Stimulated activated CD4-positive, alpha-beta T cell treated with anti-CD3 and anti-CD28 coated beads, Interleukin-2, amount 100 ng/mL, for 48 hours (primary cell): Measurements from ENCODE around the gene TMEM9.
A peak's percentile ranks its signal among the peaks of the same experiment; 100 is the strongest.

Experiments
- DNase-seq, 2 donors: peaks; one replicate each; pipeline ENCODE4 v3.0.0-alpha.2; 2020

TMEM9 gene

DNA sequence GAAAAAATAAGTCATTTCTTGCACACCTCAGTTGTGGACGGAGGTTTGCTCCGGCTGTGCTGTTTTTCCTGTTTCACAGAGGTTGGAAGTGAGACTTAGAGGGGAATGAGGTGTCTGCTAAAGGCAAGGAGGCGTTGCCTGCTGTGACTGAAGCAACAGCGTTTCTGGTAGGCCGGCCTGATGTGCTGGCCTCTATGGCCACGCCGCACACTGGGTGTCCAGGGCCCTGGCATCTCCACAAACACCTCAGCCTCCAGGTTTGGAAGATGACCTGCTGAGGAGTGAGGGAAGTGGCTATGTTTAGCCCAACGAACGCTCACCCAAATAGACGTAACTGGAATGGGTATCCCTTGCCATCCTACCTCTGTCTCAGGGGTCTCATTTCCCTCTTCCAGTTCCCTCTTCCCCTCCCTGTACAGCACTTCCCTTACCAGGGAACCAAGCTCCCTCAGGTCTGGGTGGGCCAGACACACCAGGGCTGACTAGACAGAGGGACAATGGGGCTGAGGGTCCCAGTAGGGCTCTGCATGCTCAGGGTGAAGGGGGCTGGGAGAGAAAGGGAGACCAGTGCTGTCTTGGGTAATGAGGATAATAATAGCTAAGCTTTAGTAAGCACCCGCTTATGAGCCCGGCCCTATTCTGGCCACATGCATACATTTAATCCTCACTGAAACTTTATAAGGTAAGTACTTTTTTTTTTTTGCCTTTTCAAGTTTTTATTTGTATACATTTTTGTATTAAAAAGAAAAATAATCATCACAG lies 53.9 kb downstream of the TMEM9 start:
- no peak for DNase-seq

DNA sequence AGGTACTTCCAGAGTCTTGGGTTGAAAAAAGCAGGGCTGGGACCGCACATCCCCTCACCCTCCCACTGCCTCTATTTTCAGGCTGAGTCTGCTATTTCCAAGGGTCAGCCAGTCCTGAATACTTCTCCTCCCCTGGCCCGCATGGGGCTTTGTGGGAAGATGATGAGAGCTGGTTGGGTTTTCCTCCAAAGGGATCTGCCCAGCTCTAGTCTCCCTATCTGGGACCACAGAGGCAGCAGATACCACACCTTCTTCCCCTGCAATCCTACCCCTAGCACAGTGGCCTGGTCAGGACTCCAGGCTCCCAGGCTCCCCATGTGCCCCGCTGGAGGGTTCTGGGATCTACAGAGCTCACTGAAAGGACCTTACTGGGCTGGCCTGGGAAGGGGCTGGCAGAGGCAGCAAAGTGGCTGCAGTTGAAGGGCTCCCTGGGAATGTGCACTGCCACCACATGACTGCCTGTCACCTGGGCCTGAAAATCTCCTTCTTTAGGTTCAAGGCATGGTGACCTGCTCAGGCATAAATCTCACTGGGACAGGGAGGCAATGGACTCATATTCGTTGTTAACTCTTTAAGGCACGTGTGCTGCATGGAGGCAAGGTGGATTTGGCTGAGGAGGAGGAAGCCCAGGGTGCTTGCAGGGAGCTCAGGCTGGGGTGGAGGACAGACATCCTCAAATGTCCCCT lies 55.1 kb downstream of the TMEM9 start:
- DNase-seq = no peak

DNA sequence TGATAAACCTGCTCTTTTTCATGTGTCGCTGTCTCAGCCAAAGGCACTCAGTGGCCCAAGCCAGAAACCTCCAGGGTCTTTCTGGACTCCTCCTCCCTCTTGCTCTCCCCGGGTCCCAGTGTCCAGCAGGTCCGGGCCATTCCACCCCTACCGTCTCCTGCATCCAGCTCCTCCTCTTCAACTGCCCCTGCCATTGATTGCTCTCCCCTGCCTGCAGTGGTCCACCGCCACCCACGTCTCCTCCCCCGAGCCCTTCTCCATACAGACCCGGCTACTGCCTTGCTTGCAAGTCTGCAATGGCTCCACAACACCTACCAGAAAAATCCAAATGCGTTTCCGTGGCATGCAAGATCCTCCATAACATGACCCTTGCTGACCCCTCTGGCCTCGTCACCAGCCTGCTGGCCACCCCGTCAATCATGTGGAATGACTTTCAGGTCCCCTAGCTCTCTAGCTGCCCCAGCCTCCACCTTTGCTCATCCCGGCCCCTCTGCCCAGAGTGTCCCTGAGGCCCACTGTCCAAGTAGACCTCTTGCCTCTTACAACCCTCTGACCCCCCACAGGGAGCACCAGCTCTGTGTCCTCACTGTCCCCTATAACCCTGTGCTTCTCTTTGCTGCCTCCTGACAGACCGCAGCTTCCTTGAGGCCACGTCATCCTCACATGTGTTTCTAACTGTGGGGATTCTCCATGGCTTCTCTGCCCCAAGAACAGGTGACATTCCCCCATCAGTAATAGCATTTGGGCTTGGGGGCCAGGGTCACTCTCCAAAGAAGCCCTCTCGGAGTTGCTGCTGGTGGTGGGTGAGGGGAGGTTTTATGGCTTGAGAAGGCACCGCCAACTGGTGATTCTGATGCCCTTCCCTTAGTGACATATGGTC lies 57.1 kb downstream of the TMEM9 start:
- no peak for DNase-seq

DNA sequence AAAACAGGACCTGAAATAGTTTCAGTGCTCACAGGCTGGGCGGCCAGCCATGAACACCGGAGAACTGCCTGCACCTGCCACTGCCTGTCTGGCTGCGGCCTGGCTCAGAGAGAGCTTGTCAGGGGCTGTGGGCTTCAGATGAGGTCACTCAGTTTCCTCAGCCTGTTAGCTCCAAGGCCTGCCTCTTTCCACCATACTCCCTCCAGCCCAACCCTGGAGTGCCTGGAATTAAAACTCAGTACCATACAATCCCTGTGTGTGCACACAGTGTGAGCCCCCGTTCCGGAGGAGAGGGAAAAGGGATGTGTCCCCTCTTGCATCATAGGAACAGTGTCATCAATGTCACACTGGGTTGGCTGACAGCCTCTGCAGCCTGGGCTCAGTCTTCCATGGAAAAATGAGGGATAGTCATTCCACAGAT lies 58.2 kb downstream of the TMEM9 start:
- no peak for DNase-seq

DNA sequence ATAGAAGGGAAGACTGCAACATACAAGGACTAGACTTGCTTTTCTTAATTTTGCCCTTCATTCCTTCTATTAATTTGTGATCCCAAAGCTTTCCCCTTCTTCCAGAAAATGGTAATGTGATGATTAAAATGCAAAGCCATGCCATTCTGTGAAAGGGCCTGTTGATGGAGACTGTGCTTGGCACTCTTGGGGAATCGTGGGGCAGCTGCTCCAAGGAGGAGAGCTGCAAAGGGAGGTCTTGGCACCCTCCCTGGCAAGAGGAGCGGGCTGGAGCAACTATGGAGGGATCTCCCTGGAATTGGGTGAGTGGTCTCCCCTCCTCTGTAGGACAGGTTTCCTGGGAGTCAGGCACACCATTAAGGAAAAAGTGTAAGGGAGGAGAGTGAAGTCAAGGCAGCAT lies 58.7 kb downstream of the TMEM9 start:
- no peak for DNase-seq

DNA sequence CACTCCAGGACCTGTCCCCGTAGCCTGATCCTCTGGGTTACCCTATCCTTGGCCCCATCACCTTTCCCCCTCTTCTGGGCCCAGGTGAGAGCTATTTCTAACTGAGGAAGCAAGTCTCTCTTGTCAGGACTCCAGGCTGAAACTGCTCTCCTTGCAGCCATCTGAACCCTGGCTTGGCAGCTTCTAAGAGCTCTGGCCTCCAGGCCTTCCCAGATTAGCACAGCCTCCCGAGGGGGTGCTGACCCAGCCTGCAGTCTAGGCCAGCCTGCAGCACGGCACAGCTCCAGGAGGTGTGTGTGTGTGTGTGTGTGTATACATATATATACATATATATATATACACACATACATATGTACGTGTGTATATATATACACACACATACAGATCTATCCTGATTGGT lies 59.4 kb downstream of the TMEM9 start:
- no peak for DNase-seq

DNA sequence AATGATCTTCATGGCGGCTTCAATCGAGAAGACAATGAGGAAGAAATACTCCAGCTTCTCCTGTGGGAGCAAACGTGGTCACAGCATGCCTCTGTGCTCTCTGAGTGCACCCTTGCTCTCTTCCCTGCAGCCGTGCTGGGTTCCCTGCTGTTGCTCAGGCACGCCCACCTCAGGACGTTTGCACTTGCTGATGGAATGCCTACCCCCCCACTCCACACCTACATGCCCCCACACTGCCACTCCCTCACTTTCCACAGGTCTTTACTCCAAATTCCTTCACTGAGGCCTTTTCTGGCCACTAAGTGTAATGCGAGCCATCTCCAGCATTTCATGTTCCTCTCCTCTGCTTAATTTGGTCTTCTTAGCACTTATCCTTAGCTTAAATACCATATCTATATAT lies 60.3 kb downstream of the TMEM9 start:
- no peak for DNase-seq

DNA sequence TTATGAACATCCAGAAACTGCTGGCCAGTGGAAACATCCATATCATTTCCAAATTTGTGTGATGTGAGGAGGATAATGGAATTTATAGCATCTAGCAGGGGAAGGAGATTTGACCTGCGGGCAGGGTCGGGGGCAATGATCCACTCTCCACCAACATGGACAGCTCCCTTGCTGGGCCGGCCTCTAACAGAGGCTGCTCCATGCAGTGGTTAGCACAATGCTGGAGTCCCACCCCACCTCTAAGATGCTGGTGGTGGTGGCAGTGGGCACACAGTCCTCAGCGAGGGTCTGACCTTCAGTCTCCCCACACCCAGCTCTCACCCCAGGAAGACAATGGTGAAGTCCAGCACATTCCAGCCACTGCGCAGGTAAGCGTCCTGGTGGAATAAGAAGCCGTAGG lies 60.7 kb downstream of the TMEM9 start:
- DNase-seq = no peak

DNA sequence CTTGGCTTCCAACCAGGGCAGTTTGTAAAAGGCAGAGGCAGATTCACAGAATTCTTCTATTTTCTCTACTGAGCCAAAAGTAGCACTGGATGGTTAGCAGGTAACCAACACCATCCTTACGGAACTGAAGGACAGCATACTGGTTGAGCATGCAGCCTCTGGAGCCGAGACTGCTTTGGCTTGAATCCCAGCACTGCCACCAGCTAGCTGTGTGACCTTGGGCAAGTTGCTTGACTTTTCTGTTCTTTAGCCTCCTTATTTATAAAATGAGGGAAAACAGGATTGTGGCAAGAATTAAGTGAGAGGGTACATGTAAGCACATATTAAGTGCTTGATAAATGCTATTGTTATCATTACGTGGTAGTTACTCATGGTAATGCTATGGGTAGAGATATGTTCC lies 61.5 kb downstream of the TMEM9 start:
- no peak for DNase-seq

DNA sequence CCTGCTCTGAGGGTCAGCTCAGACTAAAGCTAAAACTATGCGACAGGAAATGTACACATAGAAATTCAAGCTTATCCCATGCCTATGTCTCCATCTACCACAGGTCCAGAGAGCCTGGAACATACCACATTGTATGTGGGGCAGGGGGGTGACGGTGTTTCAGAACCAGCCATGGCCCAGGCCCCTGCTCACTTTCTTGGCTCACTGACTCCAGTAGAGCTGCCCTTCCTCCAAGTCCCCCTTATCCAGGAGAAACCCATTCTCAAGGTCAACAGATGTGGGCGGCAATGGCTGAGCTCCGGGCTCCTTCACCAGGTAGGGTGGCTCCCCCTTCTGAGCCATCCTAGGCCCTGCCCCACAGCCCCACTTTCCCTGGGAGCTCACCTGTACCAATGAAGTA lies 63.0 kb downstream of the TMEM9 start:
- no peak for DNase-seq

DNA sequence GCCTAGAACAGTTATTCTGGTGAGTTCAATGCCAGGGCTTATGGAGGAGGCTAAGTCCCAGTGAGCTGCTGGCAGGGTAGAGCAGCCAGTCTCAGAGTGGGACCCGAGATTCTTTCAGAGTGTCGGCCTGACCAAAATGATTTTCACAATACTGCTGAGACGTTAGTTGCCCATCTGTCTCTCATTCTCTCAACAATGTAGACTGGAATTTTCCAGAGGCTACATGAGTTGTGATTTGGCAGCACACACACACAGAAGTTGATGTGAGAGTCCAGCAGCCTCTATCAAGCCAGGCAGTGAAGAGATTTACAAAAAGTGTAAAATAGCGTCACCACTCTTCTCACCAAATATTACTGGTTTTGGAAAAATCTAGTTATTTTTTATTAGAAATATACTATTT lies 63.7 kb downstream of the TMEM9 start:
- DNase-seq = no peak

DNA sequence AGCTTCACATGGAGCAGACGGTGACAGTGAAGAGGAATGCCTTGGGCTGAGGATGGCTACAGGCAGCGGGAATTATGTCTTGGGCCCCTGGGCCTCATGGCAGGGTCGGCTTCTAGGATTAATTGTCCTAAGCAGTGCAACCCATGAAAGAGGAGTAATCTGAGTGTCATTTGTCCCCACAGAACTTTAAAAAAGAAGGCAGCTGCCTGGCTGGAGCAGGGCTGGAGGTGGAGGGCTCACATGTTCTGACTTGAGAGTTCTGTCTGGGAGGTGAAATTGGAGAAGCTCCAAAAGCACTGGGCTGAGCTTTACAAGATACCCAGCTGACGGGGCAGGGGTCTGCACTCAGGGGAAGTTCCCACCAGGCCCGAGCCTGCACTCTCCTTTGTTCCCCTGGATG lies 64.7 kb downstream of the TMEM9 start:
- no peak for DNase-seq

DNA sequence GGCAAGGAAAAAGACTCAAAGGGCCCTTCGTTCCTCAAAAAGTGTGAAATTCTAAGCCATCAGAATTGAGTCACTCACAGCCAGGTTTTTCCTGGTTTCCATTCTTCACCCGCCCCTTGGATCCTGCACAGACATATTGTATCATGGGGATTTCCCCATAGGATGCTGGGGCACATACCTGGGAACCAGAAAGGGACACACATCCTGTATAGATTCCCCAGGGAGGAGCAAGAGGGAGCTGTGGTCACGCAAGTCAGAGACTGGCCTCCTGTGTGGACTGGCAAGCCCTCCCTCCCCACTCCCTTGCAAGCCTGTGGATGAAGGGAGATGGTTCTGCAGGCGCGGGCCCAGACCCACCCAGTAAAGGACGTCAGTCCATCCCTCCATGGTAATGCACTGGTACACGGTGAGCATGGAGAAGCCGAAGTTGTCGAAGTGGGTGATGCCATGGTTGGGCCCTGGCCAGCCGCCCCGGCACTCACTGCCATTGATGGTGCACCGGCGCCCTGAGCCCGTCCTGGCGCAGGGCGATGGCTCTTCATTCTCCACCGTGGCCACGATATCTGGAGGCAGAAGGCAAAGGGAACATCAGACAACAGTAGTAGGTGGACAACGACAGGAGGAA lies 65.3 kb downstream of the TMEM9 start:
- no peak for DNase-seq

DNA sequence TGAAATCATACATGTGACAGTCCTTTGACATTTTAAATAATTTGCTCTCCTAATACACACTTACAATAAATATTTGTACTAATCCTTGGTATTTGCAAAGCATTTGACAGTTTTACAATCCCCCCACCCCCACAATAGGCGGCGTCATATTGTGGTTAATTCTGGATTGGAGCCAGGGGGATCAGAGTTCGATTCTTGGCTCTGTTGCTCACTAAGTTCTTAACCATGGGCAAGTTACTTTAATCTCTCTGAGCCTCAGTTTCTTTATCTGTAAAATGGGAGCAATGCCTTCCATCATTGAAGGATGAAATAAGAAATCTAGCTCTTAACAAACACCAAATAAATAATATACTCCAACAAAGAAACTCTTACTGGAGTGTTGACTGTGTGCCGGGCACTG lies 65.9 kb downstream of the TMEM9 start:
- DNase-seq = no peak

DNA sequence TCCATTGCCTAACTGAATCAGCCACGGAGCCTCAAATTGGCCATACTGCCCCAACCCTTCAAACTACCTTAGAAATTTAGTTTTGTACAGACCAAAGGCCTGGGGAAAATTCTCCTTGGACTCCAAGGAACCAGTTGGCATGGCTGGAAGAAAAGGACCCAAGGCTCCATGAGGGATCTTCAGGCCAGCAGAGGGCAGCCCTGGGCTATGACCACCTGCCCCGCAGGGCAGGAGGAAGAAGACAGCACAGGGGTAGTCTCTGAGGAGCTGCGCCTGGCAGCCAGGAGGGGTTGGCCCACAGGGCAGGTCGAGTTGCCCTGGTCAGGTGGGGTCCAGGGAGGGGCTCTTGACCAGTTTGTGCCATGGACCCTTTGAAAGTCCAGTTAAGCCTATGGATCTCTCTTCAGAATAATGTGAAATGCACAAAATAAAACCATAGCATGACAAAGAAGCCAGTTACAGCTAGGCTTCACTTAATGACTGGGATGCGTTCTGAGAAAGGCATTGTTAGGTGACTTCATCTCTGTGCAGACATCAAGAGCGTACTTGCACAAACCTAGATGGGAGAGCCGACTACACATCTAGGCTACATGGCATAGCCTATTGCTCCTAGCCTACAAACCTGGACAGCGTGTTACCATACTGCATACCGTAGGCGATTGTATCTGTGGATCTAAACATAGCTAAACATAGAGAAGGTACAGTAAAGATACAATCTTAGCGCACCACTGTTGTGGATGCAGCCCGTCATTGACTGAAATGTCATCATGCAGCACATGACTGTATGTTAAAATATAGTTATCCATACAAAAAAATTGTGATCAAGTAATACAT lies 68.2 kb downstream of the TMEM9 start:
- DNase-seq = peak; percentile 26 to 41
